HEK293 (cell line): ENCODE results near the gene SETD9.

ENCODE experiments used
- TSHZ1 ChIP-seq: fragments of 450-650 bp; formaldehyde crosslinking; IDR thresholded peaks from 2 replicates; pipeline ENCODE4 v1.5.1; 2016; ENCODE audit warnings: missing biosample characterization, missing genetic modification characterization, borderline replicate concordance

The SETD9 gene

GRCh38 chr5:56964173-56964572 is 54.8 kb downstream of the SETD9 start (continued):
- no peak for TF ChIP-seq TSHZ1 (tag by site-specific recombination)
